ENCODE data around the gene LRBA.

Gene LRBA

DNA sequence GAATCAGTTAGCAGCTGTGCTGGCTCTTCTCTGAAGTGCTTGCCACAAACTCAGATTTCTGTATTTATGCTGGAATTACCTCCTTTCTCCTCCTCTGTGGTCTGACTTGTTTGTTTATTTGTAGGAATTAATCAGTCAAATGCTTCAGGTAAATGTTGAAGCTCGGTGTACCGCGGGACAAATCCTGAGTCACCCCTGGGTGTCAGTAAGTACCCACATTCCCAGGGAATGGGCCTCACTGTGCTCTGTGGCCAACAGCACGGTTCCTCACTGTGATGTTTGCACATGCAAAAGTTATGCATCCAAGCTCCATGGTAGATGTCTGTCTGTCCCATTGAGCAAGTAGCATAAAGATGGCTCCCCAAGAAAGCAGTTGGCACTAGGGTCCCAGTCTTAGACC, 766.9 kb downstream of the LRBA start:
- TF ChIP-seq, protein P1, sequence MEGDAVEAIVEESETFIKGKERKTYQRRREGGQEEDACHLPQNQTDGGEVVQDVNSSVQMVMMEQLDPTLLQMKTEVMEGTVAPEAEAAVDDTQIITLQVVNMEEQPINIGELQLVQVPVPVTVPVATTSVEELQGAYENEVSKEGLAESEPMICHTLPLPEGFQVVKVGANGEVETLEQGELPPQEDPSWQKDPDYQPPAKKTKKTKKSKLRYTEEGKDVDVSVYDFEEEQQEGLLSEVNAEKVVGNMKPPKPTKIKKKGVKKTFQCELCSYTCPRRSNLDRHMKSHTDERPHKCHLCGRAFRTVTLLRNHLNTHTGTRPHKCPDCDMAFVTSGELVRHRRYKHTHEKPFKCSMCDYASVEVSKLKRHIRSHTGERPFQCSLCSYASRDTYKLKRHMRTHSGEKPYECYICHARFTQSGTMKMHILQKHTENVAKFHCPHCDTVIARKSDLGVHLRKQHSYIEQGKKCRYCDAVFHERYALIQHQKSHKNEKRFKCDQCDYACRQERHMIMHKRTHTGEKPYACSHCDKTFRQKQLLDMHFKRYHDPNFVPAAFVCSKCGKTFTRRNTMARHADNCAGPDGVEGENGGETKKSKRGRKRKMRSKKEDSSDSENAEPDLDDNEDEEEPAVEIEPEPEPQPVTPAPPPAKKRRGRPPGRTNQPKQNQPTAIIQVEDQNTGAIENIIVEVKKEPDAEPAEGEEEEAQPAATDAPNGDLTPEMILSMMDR (IDR thresholded peaks at IDR 0.05; ENCODE audit: control insufficient read depth, insufficient read depth, low read depth, low read length, missing control alignments): no peak

DNA sequence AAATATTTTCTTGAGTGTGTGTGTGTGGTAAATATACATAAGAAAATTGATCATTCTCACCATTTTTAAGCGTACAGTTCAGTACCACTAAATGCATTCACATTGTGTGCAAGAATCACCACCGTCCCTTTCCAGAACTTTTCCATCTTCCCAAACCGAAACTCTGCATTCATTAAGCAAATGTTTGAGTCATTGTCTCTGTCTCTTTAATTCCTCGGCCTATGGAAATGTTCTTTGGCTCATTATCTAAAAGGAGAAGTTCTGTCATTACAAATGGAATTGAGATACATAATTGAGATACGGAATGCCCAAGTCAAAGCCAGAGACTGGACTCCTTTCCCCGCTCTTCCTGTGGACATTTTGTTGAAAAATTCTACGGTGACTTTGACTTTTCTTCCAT, 767.9 kb downstream of the LRBA start:
- TF ChIP-seq, protein P1 (IDR thresholded peaks at IDR 0.05; ENCODE audit: control insufficient read depth, insufficient read depth, low read depth, low read length, missing control alignments): no peak
- no peak for DNase-seq (ENCODE audit: low read depth)
- no peak overlapping the region for H3K4me3 ChIP-seq (ENCODE audit: control insufficient read depth, low read depth, low read length)

More for the DNA sequence above, 766.9 kb downstream of the LRBA start:
- H3K4me3 ChIP-seq (ENCODE audit: control insufficient read depth, low read depth, low read length): no peak overlapping the region
- DNase-seq (ENCODE audit: low read depth): no peak

DNA sequence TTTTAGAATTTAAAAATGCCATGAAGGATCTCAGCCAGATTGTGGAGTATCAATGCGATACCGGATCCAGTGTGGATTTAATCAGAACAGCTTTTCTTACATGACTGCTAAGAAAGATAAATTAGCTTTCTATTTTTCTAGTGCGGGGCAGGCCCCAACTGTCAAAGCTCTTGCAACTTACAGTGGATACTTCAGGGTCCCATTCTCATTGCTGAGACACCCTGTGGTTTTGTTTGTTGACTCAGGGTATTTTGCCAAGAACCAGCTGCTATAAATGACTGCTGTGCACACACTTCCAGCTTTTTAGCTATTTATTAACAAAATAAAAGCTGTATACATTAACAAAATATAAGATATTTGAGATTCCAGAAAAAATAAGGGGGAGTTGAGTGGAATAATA, 770.5 kb downstream of the LRBA start:
- no peak overlapping the region for H3K4me3 ChIP-seq (ENCODE audit: control insufficient read depth, low read depth, low read length)
- no peak for DNase-seq (ENCODE audit: low read depth)
- TF ChIP-seq, protein P1 (IDR thresholded peaks at IDR 0.05; ENCODE audit: control insufficient read depth, insufficient read depth, low read depth, low read length, missing control alignments): no peak

DNA sequence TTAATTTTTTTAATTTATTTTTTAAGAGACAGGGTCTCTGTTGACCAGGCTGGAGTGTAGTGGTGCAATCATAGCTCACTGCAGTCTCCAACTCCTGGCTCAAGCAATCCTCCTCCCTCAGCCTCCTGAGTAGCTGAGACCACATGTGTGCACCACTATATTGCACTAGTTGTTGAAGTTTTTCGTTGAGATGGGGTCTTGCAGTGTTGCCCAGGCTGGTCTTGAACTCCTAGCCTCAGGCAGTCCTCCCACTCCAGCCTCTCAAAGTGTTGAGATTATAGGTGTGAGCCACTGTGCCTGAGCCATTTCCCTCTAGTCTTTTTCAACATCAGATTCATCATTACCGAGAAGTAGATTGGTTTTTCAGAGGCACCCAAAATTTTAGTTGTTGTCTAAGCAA, 771.2 kb downstream of the LRBA start:
- TF ChIP-seq, protein P1 (IDR thresholded peaks at IDR 0.05; ENCODE audit: control insufficient read depth, insufficient read depth, low read depth, low read length, missing control alignments): no peak
- no peak for DNase-seq (ENCODE audit: low read depth)
- no peak overlapping the region for H3K4me3 ChIP-seq (ENCODE audit: control insufficient read depth, low read depth, low read length)

DNA sequence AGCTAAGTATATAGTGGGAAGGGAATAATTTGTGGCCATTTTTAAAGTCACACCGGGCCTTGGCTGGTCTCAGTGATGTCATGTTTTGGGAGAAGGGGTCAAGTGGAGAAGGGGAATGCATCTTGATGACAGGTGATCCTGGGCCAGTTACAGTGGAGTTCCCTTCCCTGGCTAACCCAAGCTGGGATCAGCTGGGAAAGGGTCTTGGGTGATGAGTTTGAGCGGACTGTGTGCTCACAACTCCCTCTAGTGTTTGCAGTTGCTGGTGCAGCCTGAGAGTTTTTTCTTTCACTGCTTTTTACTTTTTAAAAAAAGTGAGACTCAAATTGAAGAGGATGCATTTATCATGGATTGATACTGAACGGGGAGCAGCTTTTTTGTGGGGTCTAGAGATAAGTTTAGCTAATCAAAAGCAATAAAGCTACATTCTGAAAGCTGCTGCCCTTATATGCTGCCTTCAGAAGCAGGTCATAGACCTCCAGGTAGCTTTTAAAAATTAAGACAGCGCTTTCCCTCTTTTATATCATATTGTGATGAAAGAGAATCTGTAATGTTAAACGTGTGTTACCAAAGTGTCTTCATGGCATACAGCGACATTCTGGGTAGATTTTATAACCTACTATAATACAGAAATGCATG, 772.1 kb downstream of the LRBA start:
- H3K4me3 ChIP-seq (ENCODE audit: control insufficient read depth, low read depth, low read length): no peak overlapping the region
- DNase-seq (ENCODE audit: low read depth): no peak
- TF ChIP-seq, protein P1 (IDR thresholded peaks at IDR 0.05; ENCODE audit: control insufficient read depth, insufficient read depth, low read depth, low read length, missing control alignments): peak; percentile 82

DNA sequence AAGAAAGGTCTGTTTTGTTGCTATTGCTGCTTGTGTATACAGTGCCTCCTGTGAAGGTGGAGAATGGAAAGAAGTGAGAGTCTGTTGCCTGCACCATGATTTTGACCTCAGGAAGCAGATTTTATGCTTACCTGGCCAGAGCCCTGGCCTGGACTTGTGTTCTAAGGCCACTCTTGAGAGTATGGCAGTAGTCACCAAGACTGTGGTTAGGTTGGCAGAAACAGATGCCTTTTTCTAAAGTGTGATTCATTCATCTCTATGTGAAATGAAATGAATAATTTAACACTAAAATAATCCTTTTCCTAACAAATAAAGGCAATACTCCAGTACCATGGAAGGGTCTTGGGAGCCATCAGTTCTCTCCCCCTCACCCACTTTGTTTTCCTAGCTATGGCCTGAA, 775.1 kb downstream of the LRBA start:
- no peak overlapping the region for H3K4me3 ChIP-seq (ENCODE audit: control insufficient read depth, low read depth, low read length)
- DNase-seq (ENCODE audit: low read depth): no peak
- TF ChIP-seq, protein P1 (IDR thresholded peaks at IDR 0.05; ENCODE audit: control insufficient read depth, insufficient read depth, low read depth, low read length, missing control alignments): no peak
